ENCODE results near the gene RPL5. TPM values are rescaled to one million over a fixed set of nuclear protein-coding genes. Genes with fewer than 3 reads are reported as not detected.

The RPL5 gene
- total RNA-seq, 1 experiment from 2014 or later = 1,430 TPM

GRCh38 chr1:92876351-92876750 lies 44.5 kb downstream of the RPL5 start:
- peaks cover 19% of the 10 kb centered on the region for H3K4me1 Mint-ChIP-seq
- no peaks in the 10 kb centered on the region for H3K27me3 Mint-ChIP-seq (ENCODE audit: low read depth)
- POLR2A ChIA-PET = interaction anchor here (0.8 kb wide), 1 partner anchor 45 kb away, joined by 3 read pairs; the partner anchor contains the start of gene RPL5
- H3K36me3 Mint-ChIP-seq = peaks cover 8% of the 10 kb centered on the region
- TF ChIP-seq FOXP1 (CRISPR knock-in tag; IDR thresholded peaks at IDR 0.05; ENCODE audit: borderline replicate concordance) (no peak), MAX (CRISPR knock-in tag; IDR thresholded peaks at IDR 0.05) (no peak), ETV6 (CRISPR knock-in tag; IDR thresholded peaks at IDR 0.05) (no peak), CREB1 (CRISPR knock-in tag; IDR thresholded peaks at IDR 0.05) (no peak), CDX4 (CRISPR knock-in tag; IDR thresholded peaks at IDR 0.05; ENCODE audit: borderline replicate concordance) (no peak), NFE2L1 (CRISPR knock-in tag; IDR thresholded peaks at IDR 0.05) (no peak), CTCF (IDR thresholded peaks at IDR 0.05) (no peak), ZMAT4 (CRISPR knock-in tag; IDR thresholded peaks at IDR 0.05) (no peak), ZNF416 (CRISPR knock-in tag; IDR thresholded peaks at IDR 0.05) (no peak)
- H3K27ac Mint-ChIP-seq = no peak overlapping the region
- no peak for DNase-seq (ENCODE audit: low spot score)
- H3K9me3 Mint-ChIP-seq = peaks cover 8% of the 10 kb centered on the region
- ATAC-seq = no peak
- CTCF ChIA-PET = interaction anchor here (1.3 kb wide), 1 partner anchor 17 kb away, joined by 3 read pairs; no protein-coding TSS in a partner anchor
- H3K4me3 Mint-ChIP-seq = no peak overlapping the region

- ChIA-PET POLR2A (interaction anchor here (0.6 kb wide), 1 partner anchor 1010 kb away, joined by 3 read pairs; no protein-coding TSS in a partner anchor), CTCF (interaction anchor here (1.3 kb wide), 1 partner anchor 18 kb away, joined by 3 read pairs; no protein-coding TSS in a partner anchor)
- no peaks in the 10 kb centered on the region for H3K27me3 Mint-ChIP-seq (ENCODE audit: low read depth)
- no peak overlapping the region for H3K4me3 Mint-ChIP-seq
- peaks cover 4% of the 10 kb centered on the region for H3K9me3 Mint-ChIP-seq
- no peak for TF ChIP-seq FOXP1 (CRISPR knock-in tag; IDR thresholded peaks at IDR 0.05; ENCODE audit: borderline replicate concordance)
- H3K27ac Mint-ChIP-seq = peak overlapping the region; percentile 38
- peaks cover 19% of the 10 kb centered on the region for H3K4me1 Mint-ChIP-seq
- peaks cover 8% of the 10 kb centered on the region for H3K36me3 Mint-ChIP-seq
- ATAC-seq (no peak), DNase-seq (ENCODE audit: low spot score) (no peak)
Observed at GRCh38 chr1:92877081-92877711, 45.4 kb downstream of the RPL5 start.

GRCh38 chr1:92877792-92878191 lies 46.0 kb downstream of the RPL5 start:
- Mint-ChIP-seq H3K4me1 (peaks cover 19% of the 10 kb centered on the region), H3K36me3 (peaks cover 3% of the 10 kb centered on the region; the same call in 1 of the 2 replicates), H3K9me3 (no peaks in the 10 kb centered on the region; the same call in 1 of the 2 replicates), H3K4me3 (no peak overlapping the region), H3K27me3 (ENCODE audit: low read depth) (no peaks in the 10 kb centered on the region), H3K27ac (no peak overlapping the region)
- CTCF ChIA-PET = interaction anchor here (1.3 kb wide), 1 partner anchor 18 kb away, joined by 3 read pairs; no protein-coding TSS in a partner anchor
- no peak for DNase-seq (ENCODE audit: low spot score)
- no peak for ATAC-seq
- POLR2A ChIA-PET = interaction anchor here (0.6 kb wide), 1 partner anchor 1010 kb away, joined by 3 read pairs; no protein-coding TSS in a partner anchor
- TF ChIP-seq FOXP4 (CRISPR knock-in tag; IDR thresholded peaks at IDR 0.05) (no peak), MXD4 (CRISPR knock-in tag; IDR thresholded peaks at IDR 0.05; ENCODE audit: borderline replicate concordance) (no peak), NR3C1 (CRISPR knock-in tag; conservative IDR thresholded peaks at IDR 0.05; ENCODE audit: low read depth) (no peak), CREM (CRISPR knock-in tag; IDR thresholded peaks at IDR 0.05) (no peak), ESRRA (CRISPR knock-in tag; IDR thresholded peaks at IDR 0.05; ENCODE audit: borderline replicate concordance) (no peak), MLX (CRISPR knock-in tag; IDR thresholded peaks at IDR 0.05) (no peak), RORB (CRISPR knock-in tag; IDR thresholded peaks at IDR 0.05) (no peak), ZNF317 (CRISPR knock-in tag; IDR thresholded peaks at IDR 0.05; ENCODE audit: borderline replicate concordance, low read depth) (no peak), ARID4B (CRISPR knock-in tag; IDR thresholded peaks at IDR 0.05; ENCODE audit: borderline replicate concordance) (no peak), HMGA2 (CRISPR knock-in tag; IDR thresholded peaks at IDR 0.05) (no peak)

All from WTC11 (cell line).